SK-N-SH (cell line): ENCODE results near the gene HOXA1. TPM values are rescaled to one million over a fixed set of nuclear protein-coding genes. Genes with fewer than 3 reads are reported as not detected.

Experiments
- CTCF ChIA-PET: fragments of 300-600, 350-600 bp; formaldehyde crosslinking; extraction: SDS; loops from one replicate; lab custom pipeline; 2021; lab: Yijun Ruan, JAX
- POLR2A ChIA-PET: fragments of 350-600 bp; sonication (Branson Sonifier 250); formaldehyde crosslinking; extraction: SDS; loops from one replicate; lab custom pipeline; 2020; ENCODE audit warnings: antibody characterized with exemption, inconsistent platforms; lab: Yijun Ruan, JAX
- DNase-seq: peaks from one replicate; pipeline ENCODE4 v3.0.0; 2012
- H2AFZ ChIP-seq: fragments of 200-600 bp; sonication (generic); 2 replicates; pipeline ENCODE4 v1.8.1; 2016; ENCODE audit warnings: antibody characterized with exemption, mild to moderate bottlenecking, low read depth
- H3F3A ChIP-seq: fragments of 200-600 bp; sonication (generic); replicated peaks from 2 replicates; pipeline ENCODE3; 2016; ENCODE audit warnings: antibody characterized with exemption, mild to moderate bottlenecking; ENCODE audit not compliant: insufficient read depth
- H3K27ac ChIP-seq, 2 experiments: fragments of 200-500 bp in 1 of 2; fragments of 200-600 bp in 1 of 2; sonication (Bioruptor generic) in 1 of 2; sonication (generic), shearing (Covaris generic) in 1 of 2; 2 replicates each; pipeline versions ENCODE4 v1.5.1 to v1.6.1; 2014 to 2016; ENCODE audit warnings: low read depth in 2 of 2, inconsistent platforms in 1 of 2, low read length in 1 of 2, mild to moderate bottlenecking in 1 of 2, mixed read lengths in 1 of 2
- H3K27me3 ChIP-seq: fragments of 200-600 bp; sonication (generic), shearing (Covaris generic); 2 replicates; pipeline ENCODE4 v1.6.1; 2016; ENCODE audit warnings: mixed run types; ENCODE audit not compliant: insufficient read depth
- H3K36me3 ChIP-seq, 2 experiments: fragments of 200-500 bp in 1 of 2; fragments of 200-600 bp in 1 of 2; sonication (Bioruptor generic) in 1 of 2; sonication (generic) in 1 of 2; replicated peaks in 1 of 2; 2 replicates each; pipeline versions ENCODE3 to v1.5.1; 2014 to 2016; ENCODE audit warnings: low read length in 1 of 2, mild to moderate bottlenecking in 1 of 2; ENCODE audit not compliant: insufficient read depth in 2 of 2, control insufficient read depth in 1 of 2
- H3K4me1 ChIP-seq, 2 experiments: fragments of 200-500 bp in 1 of 2; fragments of 200-600 bp in 1 of 2; sonication (Bioruptor generic) in 1 of 2; sonication (generic), shearing (Covaris generic) in 1 of 2; 2 replicates each; pipeline versions ENCODE4 v1.5.1 to v1.6.1; 2014 to 2016; ENCODE audit warnings: low read depth in 1 of 2, low read length in 1 of 2, mixed run types in 1 of 2; ENCODE audit not compliant: insufficient read depth in 2 of 2, control insufficient read depth in 1 of 2
- H3K4me2 ChIP-seq: fragments of 200-600 bp; sonication (generic), shearing (Covaris generic); 2 replicates; pipeline ENCODE4 v1.6.1; 2017; ENCODE audit warnings: mixed run types
- H3K4me3 ChIP-seq, 2 experiments: fragments of 200-500 bp in 1 of 2; fragments of 200-600 bp in 1 of 2; sonication (Bioruptor generic) in 1 of 2; sonication (generic), shearing (Covaris generic) in 1 of 2; 2 replicates each; pipeline versions ENCODE4 v1.5.1 to v1.8.1; 2014 to 2016; ENCODE audit warnings: low read depth in 2 of 2, inconsistent platforms in 1 of 2, low read length in 1 of 2, mild to moderate bottlenecking in 1 of 2, mixed read lengths in 1 of 2, moderate library complexity in 1 of 2
- H3K79me2 ChIP-seq: fragments of 200-600 bp; sonication (generic); 2 replicates; pipeline ENCODE4 v1.8.1; 2017; ENCODE audit warnings: mild to moderate bottlenecking; ENCODE audit not compliant: insufficient read depth
- H3K9ac ChIP-seq: fragments of 200-600 bp; sonication (generic); 2 replicates; pipeline ENCODE4 v1.6.1; 2017; ENCODE audit warnings: mixed run types
- H3K9me2 ChIP-seq: fragments of 200-600 bp; sonication (generic); 2 replicates; pipeline ENCODE4 v1.6.1; 2017; ENCODE audit warnings: mixed run types
- H3K9me3 ChIP-seq: fragments of 200-600 bp; sonication (generic); 2 replicates; pipeline ENCODE4 v1.6.1; 2017; ENCODE audit warnings: mixed run types, mild to moderate bottlenecking, moderate library complexity
- H4K20me1 ChIP-seq: fragments of 200-600 bp; sonication (generic); 2 replicates; pipeline ENCODE4 v1.6.1; 2017; ENCODE audit warnings: mild to moderate bottlenecking, mixed run types; ENCODE audit not compliant: insufficient read depth
- CHD2 ChIP-seq: fragments of 150-350 bp; IDR thresholded peaks from 2 replicates; pipeline ENCODE4 v1.6.1; 2018; ENCODE audit warnings: low read length; ENCODE audit not compliant: partially characterized antibody
- EP300 ChIP-seq, 2 experiments: IDR thresholded peaks; 2 replicates each; pipeline versions ENCODE4 v1.4.0 to v1.6.1; 2012; ENCODE audit warnings: borderline replicate concordance in 1 of 2, low read depth in 1 of 2, low read length in 1 of 2
- GATA2 ChIP-seq: sonication (generic); formaldehyde crosslinking; IDR thresholded peaks from 2 replicates; pipeline ENCODE4 v1.5.0; 2020; ENCODE audit warnings: mild to moderate bottlenecking, missing genetic modification reagents
- IRF3 ChIP-seq: fragments of 150-350 bp; IDR thresholded peaks from 2 replicates; pipeline ENCODE4 v1.6.1; 2016; ENCODE audit warnings: mild to moderate bottlenecking, low read depth, low read length
- NFIC ChIP-seq: IDR thresholded peaks from 2 replicates; pipeline ENCODE4 v1.4.0; 2012; ENCODE audit warnings: borderline replicate concordance
- NRF1 ChIP-seq: IDR thresholded peaks from 2 replicates; pipeline ENCODE4 v1.6.1; 2012; ENCODE audit warnings: low read depth, mild to moderate bottlenecking, low read length
- PBX3 ChIP-seq: IDR thresholded peaks from 2 replicates; pipeline ENCODE4; 2012
- TAF1 ChIP-seq: IDR thresholded peaks from 2 replicates; pipeline ENCODE4 v1.6.1; 2012; ENCODE audit warnings: low read depth, mild to moderate bottlenecking, low read length, moderate library complexity, borderline replicate concordance
- USF1 ChIP-seq: IDR thresholded peaks from 2 replicates; pipeline ENCODE4 v1.4.0; 2012; ENCODE audit warnings: low read depth, borderline replicate concordance
- ZBTB33 ChIP-seq: IDR thresholded peaks from 2 replicates; pipeline ENCODE4 v1.4.0; 2012; ENCODE audit warnings: low read depth, borderline replicate concordance
- WGBS: methylation state at CpG from one replicate; pipeline ENCODE4 v1.1.6; 2017; ENCODE audit warnings: low lambda C conversion rate; 5-methylcytosine and 5-hydroxymethylcytosine counted together
- polyA plus RNA-seq, 3 experiments: library from polyadenylated mRNA; depleted of rRNA; stranded (reverse); fragments of >200 nt; gene quantifications; 2 replicates each; pipeline ENCODE4 v1.2.3, GENCODE V29; 2012

HOXA1 gene
- polyA plus RNA-seq, 1 of the 3 experiments (the other 2 are of a cell fraction) = not detected

- no peak for DNase-seq
- Histone ChIP-seq H3K79me2 (no peaks in the 10 kb centered on the region), H3K9me3 (no peaks in the 10 kb centered on the region), H3F3A (no peaks in the 10 kb centered on the region), H3K27me3 (peaks cover 88% of the 10 kb centered on the region), H4K20me1 (no peaks in the 10 kb centered on the region), H3K4me3 (no peak overlapping the region), H3K4me2 (no peak overlapping the region), H3K9me2 (no peaks in the 10 kb centered on the region), H3K27ac (no peak overlapping the region), H3K9ac (no peak overlapping the region), H3K4me1 (peaks cover 0 to 4% of the 10 kb centered on the region in 2 experiments; a peak in 1 of 4 replicates), H2AFZ (no peak overlapping the region), H3K36me3 (no peaks in the 10 kb centered on the region)
- POLR2A ChIA-PET = no interaction called here
- CTCF ChIA-PET = interaction anchor here (1.2 to 3.4 kb wide), 2 partner anchors 33 to 449 kb away, joined by 3 to 18 read pairs; no protein-coding TSS in a partner anchor
- no peak for TF ChIP-seq PBX3
- no peak for TF ChIP-seq USF1
- no peak for TF ChIP-seq EP300 (IDR thresholded peaks at IDR 0.05; ENCODE audit: borderline replicate concordance in 1 of 2, low read depth in 1 of 2, low read length in 1 of 2)
- no peak for TF ChIP-seq NFIC
- TF ChIP-seq GATA2 (CRISPR knock-in tag) = no peak
- no peak for TF ChIP-seq NRF1
- no peak for TF ChIP-seq TAF1
- no peak for TF ChIP-seq IRF3
- no peak for TF ChIP-seq CHD2
- 40% methylated on average over 28 of the region's 28 CpGs for WGBS
These were observed 33.3 kb upstream of the HOXA1 start for GRCh38 chr7:27128776-27129728.

GRCh38 chr7:27128034-27128433 is 32.2 kb upstream of the HOXA1 start:
- Histone ChIP-seq H3K36me3 (no peaks in the 10 kb centered on the region), H3K27me3 (peaks cover 88% of the 10 kb centered on the region), H4K20me1 (no peaks in the 10 kb centered on the region), H3K4me2 (no peak overlapping the region), H3K9me3 (no peaks in the 10 kb centered on the region), H3K9ac (no peak overlapping the region), H2AFZ (no peak overlapping the region), H3K4me3 (no peak overlapping the region), H3K27ac (no peak overlapping the region), H3F3A (no peaks in the 10 kb centered on the region), H3K4me1 (peaks cover 0 to 4% of the 10 kb centered on the region in 2 experiments; a peak in 1 of 4 replicates), H3K9me2 (no peaks in the 10 kb centered on the region), H3K79me2 (no peaks in the 10 kb centered on the region)
- WGBS = 7% methylated on average over 2 of the region's 2 CpGs
- POLR2A ChIA-PET = no interaction called here
- no peak for DNase-seq
- TF ChIP-seq ZBTB33 (no peak), USF1 (no peak)
- CTCF ChIA-PET = interaction anchor here (1.2 to 3.4 kb wide), 4 partner anchors 16 to 448 kb away, joined by 3 to 18 read pairs (median 6); partner anchors contain the start of gene HOXA5
